HG02870 (cell line): Measurements from ENCODE around the gene PLA2G4C.

Experiments
- ATAC-seq: cut with Tn5 transposase; IDR thresholded peaks from one replicate; pipeline ENCODE4 v1.9.1; 2021; ENCODE audit warnings: mild to moderate bottlenecking, moderate library complexity; ENCODE audit not compliant: unreplicated experiment

Gene PLA2G4C, protein sequence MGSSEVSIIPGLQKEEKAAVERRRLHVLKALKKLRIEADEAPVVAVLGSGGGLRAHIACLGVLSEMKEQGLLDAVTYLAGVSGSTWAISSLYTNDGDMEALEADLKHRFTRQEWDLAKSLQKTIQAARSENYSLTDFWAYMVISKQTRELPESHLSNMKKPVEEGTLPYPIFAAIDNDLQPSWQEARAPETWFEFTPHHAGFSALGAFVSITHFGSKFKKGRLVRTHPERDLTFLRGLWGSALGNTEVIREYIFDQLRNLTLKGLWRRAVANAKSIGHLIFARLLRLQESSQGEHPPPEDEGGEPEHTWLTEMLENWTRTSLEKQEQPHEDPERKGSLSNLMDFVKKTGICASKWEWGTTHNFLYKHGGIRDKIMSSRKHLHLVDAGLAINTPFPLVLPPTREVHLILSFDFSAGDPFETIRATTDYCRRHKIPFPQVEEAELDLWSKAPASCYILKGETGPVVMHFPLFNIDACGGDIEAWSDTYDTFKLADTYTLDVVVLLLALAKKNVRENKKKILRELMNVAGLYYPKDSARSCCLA

DNA sequence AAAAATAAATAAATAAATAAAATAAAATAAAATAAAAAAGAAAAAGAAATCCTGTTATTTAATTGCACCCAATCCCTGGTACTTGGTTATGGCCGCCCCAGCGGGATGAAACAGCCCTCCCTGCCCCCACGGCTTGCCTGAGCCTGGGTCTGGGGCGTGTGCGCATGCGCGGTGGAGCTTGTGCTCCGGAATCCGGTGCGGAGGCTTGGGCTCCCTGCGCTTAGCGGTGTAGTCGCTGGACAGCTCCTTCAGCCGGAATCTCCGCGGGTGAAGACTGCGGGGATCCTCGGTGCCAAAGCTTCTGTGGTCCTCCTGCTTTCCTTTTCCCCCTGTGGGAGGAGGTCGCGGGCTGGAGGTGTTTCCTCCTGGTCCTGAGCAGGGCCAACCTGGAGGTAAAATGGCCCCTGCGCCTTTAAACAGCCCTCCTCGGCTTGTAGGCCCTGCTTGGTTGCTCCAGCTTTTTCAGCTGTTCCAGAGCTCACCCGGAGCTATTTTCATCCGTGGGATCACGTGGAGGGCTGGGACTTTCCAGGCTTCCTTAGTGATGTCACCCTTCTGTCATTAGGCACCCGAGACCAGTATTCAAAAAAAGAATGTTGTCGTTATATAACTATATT is at the start of gene PLA2G4C:
Gene PLA2G4C (minus strand): TSS at position 468 of the 617 bp plus-strand sequence. CDS start 4,288 bp downstream, outside the sequence.
- ATAC-seq: no peak

DNA sequence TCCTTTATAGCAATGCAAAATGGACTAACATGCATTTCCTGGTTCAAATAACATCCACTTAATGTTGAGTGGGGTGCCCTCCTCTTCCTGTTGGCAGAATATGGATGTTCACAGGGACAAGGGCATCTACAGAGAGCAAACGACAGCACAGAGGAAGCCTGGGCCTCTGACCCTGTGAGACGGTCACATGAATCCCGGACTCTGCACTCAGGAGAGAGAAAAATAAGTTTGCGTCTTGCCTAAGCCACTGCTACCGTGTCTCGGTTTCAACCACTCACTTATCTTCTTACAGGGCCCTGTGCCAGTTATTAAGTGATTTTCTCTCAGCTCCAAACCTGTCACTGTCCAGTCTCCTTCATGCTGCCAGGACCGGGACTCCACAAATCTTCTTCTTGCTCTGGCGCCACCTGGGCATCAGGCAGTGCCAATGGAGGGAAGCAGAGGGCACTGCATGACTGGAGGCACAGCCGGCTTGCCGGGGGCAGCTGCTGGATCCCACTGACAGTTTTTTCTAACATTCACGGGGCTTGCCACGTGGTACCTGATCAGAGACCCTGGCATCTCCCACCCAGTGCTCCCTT is 47.7 kb upstream of the PLA2G4C start:
- ATAC-seq: no peak

- no peak for ATAC-seq
These were observed 43.4 kb upstream of the PLA2G4C start for GRCh38 chr19:48154003-48154402.

DNA sequence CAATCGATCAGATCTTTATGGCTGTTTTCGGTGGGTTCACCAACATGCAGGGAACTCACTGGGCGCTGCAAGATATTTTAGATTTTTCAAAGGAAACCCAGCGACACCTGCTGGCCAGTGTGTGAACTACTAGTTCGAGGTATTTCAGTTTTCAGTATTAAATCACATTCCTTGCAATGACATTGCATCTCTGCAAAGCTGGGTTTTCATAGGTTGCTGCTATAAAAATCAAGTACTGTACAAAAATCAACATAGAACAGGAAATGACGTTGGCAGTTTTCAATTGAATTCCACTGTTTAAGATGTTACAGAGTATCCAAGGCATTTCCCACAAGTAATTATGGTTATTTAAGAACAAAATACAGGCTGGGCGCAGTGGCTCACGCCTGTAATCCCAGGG is 41.9 kb upstream of the PLA2G4C start:
- ATAC-seq: no peak

DNA sequence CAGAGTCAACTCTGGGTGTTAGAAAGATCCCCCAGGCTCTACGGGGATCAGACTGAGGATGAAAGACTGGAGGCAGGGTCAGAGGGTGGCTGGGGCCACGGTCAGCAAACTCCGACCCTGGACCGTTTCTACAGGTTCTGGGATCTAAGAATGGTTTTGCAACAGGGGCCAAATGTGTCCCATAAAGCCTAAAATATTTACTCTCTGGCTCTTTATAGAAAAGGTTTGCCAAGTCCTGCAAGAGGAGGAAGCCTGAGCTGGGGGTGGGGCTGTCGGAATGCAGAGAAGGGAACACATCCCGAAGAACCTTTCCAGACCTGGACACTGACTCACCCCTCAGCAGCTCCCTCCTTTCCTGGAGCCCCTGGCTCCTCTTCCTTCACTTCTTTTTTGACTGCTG is 38.8 kb upstream of the PLA2G4C start:
- no peak for ATAC-seq

GRCh38 chr19:48148576-48148975 is 38.0 kb upstream of the PLA2G4C start:
- ATAC-seq: no peak

GRCh38 chr19:48147597-48148175 is 37.1 kb upstream of the PLA2G4C start:
- ATAC-seq: no peak

GRCh38 chr19:48139053-48139452 is 28.4 kb upstream of the PLA2G4C start:
- ATAC-seq: no peak

- ATAC-seq: no peak
These were observed 26.8 kb upstream of the PLA2G4C start for GRCh38 chr19:48137411-48137810.

DNA sequence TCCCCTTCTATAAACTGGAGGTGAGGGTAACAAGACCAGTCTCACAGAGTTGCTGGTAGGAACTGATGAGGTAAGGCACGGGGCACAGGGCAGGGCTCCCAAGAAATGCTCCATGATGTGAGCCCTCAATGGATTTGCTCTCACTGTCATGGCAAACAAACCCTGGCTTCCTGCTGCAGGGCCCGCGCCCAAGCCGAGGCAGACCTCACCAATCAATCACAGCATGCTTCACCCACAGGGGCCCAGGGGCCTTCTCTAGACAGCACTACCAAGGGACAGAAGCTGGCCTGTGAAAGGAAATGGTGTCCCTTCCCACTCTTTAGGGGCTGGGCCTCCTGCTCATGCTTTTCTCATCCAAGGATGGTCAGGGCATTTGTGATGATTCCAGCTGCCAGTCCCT is 25.9 kb upstream of the PLA2G4C start:
- no peak for ATAC-seq

GRCh38 chr19:48135411-48135810 is 24.8 kb upstream of the PLA2G4C start:
- ATAC-seq: no peak

GRCh38 chr19:48133094-48133493 is 22.5 kb upstream of the PLA2G4C start:
- ATAC-seq: no peak

DNA sequence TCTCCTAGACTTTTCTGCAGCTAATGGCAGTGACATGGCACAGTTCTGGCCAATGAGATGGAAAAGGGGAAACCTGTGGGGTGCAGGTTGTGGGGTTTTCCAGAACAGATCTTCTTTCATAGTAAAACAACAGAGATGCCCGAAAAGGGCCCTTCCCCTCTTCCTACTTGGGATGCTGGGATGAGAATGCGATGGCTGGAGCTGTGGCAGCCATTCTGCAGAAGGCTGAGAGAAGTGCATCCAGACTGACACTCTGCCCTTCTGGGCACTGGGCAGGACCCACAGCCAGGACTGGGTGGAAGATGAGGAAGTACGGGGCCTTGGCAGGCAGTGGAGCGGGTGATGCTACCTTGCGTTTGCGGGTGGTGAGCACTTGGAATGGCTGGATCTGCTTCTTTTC is 16.9 kb upstream of the PLA2G4C start:
- ATAC-seq: no peak

DNA sequence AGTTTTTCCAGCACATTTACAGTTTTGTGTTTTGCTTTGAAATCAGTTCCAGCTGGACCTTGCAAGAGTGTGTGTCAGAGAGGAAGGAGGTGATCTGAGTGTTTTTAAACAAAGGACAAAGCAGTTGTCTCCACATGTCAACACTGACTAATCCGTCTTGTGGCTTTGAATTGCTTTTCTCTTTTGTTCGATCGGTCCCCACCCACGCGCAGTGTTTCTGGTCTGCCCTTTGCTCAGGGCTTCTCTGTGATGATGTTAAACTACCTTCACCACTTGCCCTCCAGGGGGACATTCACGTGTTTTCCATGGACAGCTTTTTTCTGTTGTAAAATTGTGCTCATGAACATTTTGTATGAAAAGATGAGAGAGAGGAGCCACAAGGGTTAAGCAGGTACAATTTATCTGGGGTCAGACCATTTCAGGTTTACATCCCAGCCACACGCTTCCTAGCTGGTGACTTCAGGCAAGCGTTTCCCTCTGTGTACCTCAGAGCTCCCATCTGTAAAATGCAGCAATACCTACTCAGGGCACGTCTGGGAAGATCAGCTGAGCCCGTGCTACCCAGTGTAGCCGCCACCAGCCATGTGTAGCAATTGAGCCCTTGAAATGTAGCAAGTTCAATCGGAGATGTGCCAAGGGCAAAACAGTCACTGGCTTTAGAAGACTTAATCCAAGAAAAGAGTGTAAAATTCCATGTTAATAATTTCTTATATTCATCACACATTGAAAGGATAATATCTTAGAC is 13.5 kb upstream of the PLA2G4C start:
- no peak for ATAC-seq

GRCh38 chr19:48122421-48122820 is 11.8 kb upstream of the PLA2G4C start:
- ATAC-seq: no peak

DNA sequence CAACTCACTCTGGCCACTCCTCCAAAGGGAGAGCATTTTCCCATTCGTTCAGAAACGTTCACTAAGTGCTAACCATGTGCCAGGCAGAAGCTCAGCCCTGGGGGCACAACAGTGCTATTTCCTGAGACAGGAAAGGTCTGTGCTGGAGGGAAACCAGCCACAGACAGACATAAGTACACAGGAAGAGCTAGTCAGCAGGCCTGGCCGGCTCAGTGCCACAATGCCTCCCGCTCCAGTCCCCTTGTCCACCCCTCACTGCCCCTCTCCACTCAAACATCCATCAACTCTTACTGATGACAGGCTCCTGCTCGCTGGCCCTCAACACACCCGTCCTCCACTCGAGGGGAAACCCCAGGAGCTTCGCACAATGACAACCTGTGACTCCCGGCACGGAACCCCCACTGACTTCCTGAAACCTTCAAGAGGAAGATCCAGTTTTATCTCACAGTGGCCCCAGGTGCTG is 11.3 kb upstream of the PLA2G4C start:
- no peak for ATAC-seq

DNA sequence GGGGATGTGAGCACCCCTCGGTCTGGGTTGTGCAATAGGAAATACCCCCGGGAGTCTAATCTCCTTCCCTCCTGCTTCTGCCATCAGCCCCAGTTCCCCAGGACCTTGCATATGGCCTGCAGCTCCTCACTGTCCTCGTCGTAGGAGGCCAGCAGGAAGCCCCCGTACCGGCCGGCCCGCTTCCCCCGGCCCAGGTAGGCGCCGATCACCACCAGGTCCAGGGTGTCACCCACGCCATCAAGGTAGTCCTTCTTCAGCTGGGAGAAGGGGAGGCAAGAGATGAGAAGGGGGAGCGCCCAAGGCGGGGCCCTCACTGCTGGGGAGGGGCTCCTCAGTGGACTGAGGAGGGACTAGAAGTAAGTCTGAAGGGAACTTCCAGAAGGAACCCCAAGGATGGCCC is 10.4 kb upstream of the PLA2G4C start:
- no peak for ATAC-seq

- no peak for ATAC-seq
These were observed 9.9 kb upstream of the PLA2G4C start for GRCh38 chr19:48120505-48120904.

GRCh38 chr19:48118131-48118517 is 7.5 kb upstream of the PLA2G4C start:
- ATAC-seq: no peak

GRCh38 chr19:48117515-48118130 is 7.0 kb upstream of the PLA2G4C start:
- ATAC-seq: no peak
